OCI-LY7 (cell line): Measurements from ENCODE around the gene SYNJ1. TPM values are rescaled to one million over a fixed set of nuclear protein-coding genes. Genes with fewer than 3 reads are reported as not detected.

Source experiments
- BruUV-seq: library from RNA; stranded (reverse); fragments of 400-500 nt; replicated peaks from 2 replicates; lab custom pipeline; 2021; lab: Mats Ljungman, UMichigan
- CTCF ChIA-PET: fragments of 300-600 bp; sonication (Branson Sonifier 250); formaldehyde crosslinking; loops from one replicate; lab custom pipeline; 2022; ENCODE audit warnings: antibody characterized with exemption; ENCODE audit not compliant: unreplicated experiment; lab: Charles Lee
- POLR2A ChIA-PET: fragments of 300-600 bp; sonication (Branson Sonifier 250); formaldehyde crosslinking; loops from one replicate; lab custom pipeline; 2022; ENCODE audit warnings: antibody characterized with exemption; lab: Charles Lee
- DNase-seq: peaks from one replicate; pipeline ENCODE4 v3.0.0-alpha.2; 2015; ENCODE audit warnings: low spot score
- H2AFZ ChIP-seq: fragments of 200-600 bp; sonication (generic), shearing (Covaris generic); 2 replicates; pipeline ENCODE4 v1.6.1; 2014; ENCODE audit warnings: mild to moderate bottlenecking, antibody characterized with exemption, low read length, moderate library complexity
- H3K27ac ChIP-seq: fragments of 200-600 bp; sonication (generic); 2 replicates; pipeline ENCODE4 v1.5.1; 2014; ENCODE audit warnings: mixed run types, low read depth, mild to moderate bottlenecking, moderate library complexity, low read length, inconsistent platforms; ENCODE audit not compliant: poor library complexity, severe bottlenecking
- H3K36me3 ChIP-seq: fragments of 200-600 bp; sonication (generic); 2 replicates; pipeline ENCODE4 v1.6.1; 2014; ENCODE audit warnings: mild to moderate bottlenecking, antibody characterized with exemption, low read length, moderate library complexity, mixed read lengths; ENCODE audit not compliant: insufficient read depth
- H3K4me1 ChIP-seq: fragments of 200-600 bp; sonication (generic); 2 replicates; pipeline ENCODE4 v1.5.1; 2014; ENCODE audit warnings: mild to moderate bottlenecking, low read length; ENCODE audit not compliant: insufficient read depth, poor library complexity, severe bottlenecking
- H3K4me2 ChIP-seq: fragments of 200-600 bp; sonication (generic); 2 replicates; pipeline ENCODE4 v1.6.1; 2014; ENCODE audit warnings: mild to moderate bottlenecking, low read length
- H3K4me3 ChIP-seq: fragments of 200-600 bp; sonication (generic); 2 replicates; pipeline ENCODE4 v1.5.1; 2014; ENCODE audit warnings: mild to moderate bottlenecking, low read depth, low read length; ENCODE audit not compliant: poor library complexity, severe bottlenecking
- H3K79me2 ChIP-seq: fragments of 200-600 bp; sonication (generic); 2 replicates; pipeline ENCODE4 v1.6.1; 2016; ENCODE audit warnings: low read depth, mild to moderate bottlenecking, low read length, moderate library complexity, mixed read lengths; ENCODE audit not compliant: insufficient read depth
- H3K9me2 ChIP-seq: fragments of 200-600 bp; sonication (generic); 2 replicates; pipeline ENCODE4 v1.6.1; 2016; ENCODE audit warnings: mild to moderate bottlenecking, low read length, mixed read lengths; ENCODE audit not compliant: insufficient read depth
- H3K9me3 ChIP-seq: fragments of 200-600 bp; sonication (generic); 2 replicates; pipeline ENCODE4 v1.6.1; 2014; ENCODE audit warnings: mild to moderate bottlenecking, mixed run types, low read length, mixed read lengths
- H4K20me1 ChIP-seq: fragments of 200-600 bp; sonication (generic); 2 replicates; pipeline ENCODE4 v1.6.1; 2014; ENCODE audit warnings: mild to moderate bottlenecking, antibody characterized with exemption, low read length, moderate library complexity, mixed read lengths; ENCODE audit not compliant: insufficient read depth
- CTCF ChIP-seq: fragments of 200-600 bp; sonication (generic); conservative IDR thresholded peaks from 2 replicates; pipeline ENCODE4 v1.5.1; 2014; ENCODE audit warnings: mild to moderate bottlenecking, antibody characterized with exemption, low read length, moderate library complexity, mixed read lengths
- EZH2phosphoT487 ChIP-seq: fragments of 200-600 bp; sonication (generic); IDR thresholded peaks from 2 replicates; pipeline ENCODE4 v1.6.1; 2018; ENCODE audit warnings: low read depth, borderline replicate concordance, mild to moderate bottlenecking, mixed run types, antibody characterized with exemption, low read length, moderate library complexity, mixed read lengths
- intact Hi-C: fragments of 100-400 bp; cut with micrococcal nuclease; formaldehyde crosslinking; loops from one replicate; pipeline ENCODE4 v1.10.0; 2022; ENCODE audit not compliant: unreplicated experiment
- total RNA-seq, 2 experiments: library from RNA; depleted of rRNA in 1 of 2; stranded (reverse); fragments of >200 nt in 1 of 2; shearing (Covaris generic) in 1 of 2; gene quantifications; 2 replicates each; pipeline ENCODE4 v1.2.3, GENCODE V29; 2014 to 2022

The SYNJ1 gene
- total RNA-seq, 2 experiments from 2014 or later: 3.8 to 8.0 TPM

GRCh38 chr21:32658524-32658923 lies 69.3 kb downstream of the SYNJ1 start:
- Histone ChIP-seq H3K27ac (no peak overlapping the region), H3K36me3 (peaks cover 38% of the 10 kb centered on the region), H4K20me1 (no peaks in the 10 kb centered on the region), H3K4me1 (no peaks in the 10 kb centered on the region), H3K79me2 (no peaks in the 10 kb centered on the region), H2AFZ (no peak overlapping the region), H3K4me2 (no peak overlapping the region), H3K9me3 (0 out of 2 replicates have a peak, but pooled peaks cover 15% of the 10 kb centered on the region), H3K9me2 (no peaks in the 10 kb centered on the region), H3K4me3 (no peak overlapping the region)
- intact Hi-C loops: loop anchor here (10.0 kb wide), 1 partner anchor 536 kb away; no protein-coding TSS in a partner anchor
- CTCF ChIA-PET: no interaction called here
- POLR2A ChIA-PET: interaction anchor here (0.6 kb wide), 1 partner anchor 53 kb away, joined by 4 read pairs; no protein-coding TSS in a partner anchor
- DNase-seq: no peak
- no peak for TF ChIP-seq CTCF
- no peak for TF ChIP-seq EZH2phosphoT487
- no TSS peak for BruUV-seq

GRCh38 chr21:32653326-32653901 lies 74.4 kb downstream of the SYNJ1 start:
- Histone ChIP-seq H3K9me3 (0 out of 2 replicates have a peak, but pooled peaks cover 8% of the 10 kb centered on the region), H2AFZ (no peak overlapping the region), H3K79me2 (no peaks in the 10 kb centered on the region), H3K27ac (no peak overlapping the region), H3K9me2 (no peaks in the 10 kb centered on the region), H3K4me1 (peaks cover 5% of the 10 kb centered on the region), H3K4me3 (no peak overlapping the region), H4K20me1 (no peaks in the 10 kb centered on the region), H3K4me2 (no peak overlapping the region), H3K36me3 (peaks cover 15% of the 10 kb centered on the region)
- intact Hi-C loops: loop anchor here (1.0 to 10.0 kb wide), 2 partner anchors 173 to 541 kb away; no protein-coding TSS in a partner anchor
- ChIA-PET CTCF (no interaction called here), POLR2A (no interaction called here)
- BruUV-seq: no TSS peak
- TF ChIP-seq CTCF (peak; percentile 91), EZH2phosphoT487 (no peak)
- peak; percentile 37 for DNase-seq

- intact Hi-C loops: no loop called here
- ChIA-PET POLR2A (no interaction called here), CTCF (no interaction called here)
- Histone ChIP-seq H3K79me2 (no peaks in the 10 kb centered on the region), H3K36me3 (no peaks in the 10 kb centered on the region), H2AFZ (no peak overlapping the region), H3K9me2 (no peaks in the 10 kb centered on the region), H4K20me1 (no peaks in the 10 kb centered on the region), H3K27ac (no peak overlapping the region), H3K4me1 (peaks cover 5% of the 10 kb centered on the region), H3K9me3 (no peaks in the 10 kb centered on the region), H3K4me3 (no peak overlapping the region), H3K4me2 (no peak overlapping the region)
- BruUV-seq: no TSS peak
- TF ChIP-seq CTCF (no peak), EZH2phosphoT487 (no peak)
- no peak for DNase-seq
Observed at GRCh38 chr21:32648165-32648564, 79.6 kb downstream of the SYNJ1 start.
